H9 (cell line): ENCODE results near the gene CAPN5. TPM values are rescaled to one million over a fixed set of nuclear protein-coding genes. Genes with fewer than 3 reads are reported as not detected.
"Not testable (repeated sequence)": the region's sequence is repeated elsewhere in the genome, so short reads cannot be mapped to it uniquely, and the experiment has no call there.

Experiments
- DNase-seq: peaks from one replicate; pipeline ENCODE4 v3.0.0-alpha.2; 2017
- H2AFZ ChIP-seq: one replicate; pipeline ENCODE4 v1.6.1; 2013; ENCODE audit warnings: mild to moderate bottlenecking, low read length, control low read depth, moderate library complexity
- H2AK5ac ChIP-seq: 2 replicates; pipeline ENCODE4 v1.6.1; 2013; ENCODE audit warnings: low read length, control low read depth, mixed read lengths; ENCODE audit not compliant: insufficient read length
- H2BK120ac ChIP-seq: one replicate; pipeline ENCODE4 v1.6.1; 2013; ENCODE audit warnings: low read depth, mild to moderate bottlenecking, low read length, control low read depth, inconsistent platforms; ENCODE audit not compliant: poor library complexity, severe bottlenecking
- H2BK12ac ChIP-seq: 2 replicates; pipeline ENCODE4 v1.6.1; 2013; ENCODE audit warnings: low read length, control low read depth, mixed read lengths, low read depth; ENCODE audit not compliant: insufficient read length
- H2BK15ac ChIP-seq: 2 replicates; pipeline ENCODE4 v1.6.1; 2013; ENCODE audit warnings: low read depth, low read length, control low read depth
- H2BK20ac ChIP-seq: one replicate; pipeline ENCODE4 v1.6.1; 2013; ENCODE audit warnings: low read depth, mild to moderate bottlenecking, low read length, control low read depth, inconsistent platforms; ENCODE audit not compliant: poor library complexity, severe bottlenecking
- H2BK5ac ChIP-seq: 2 replicates; pipeline ENCODE4 v1.6.1; 2013; ENCODE audit warnings: low read length, control low read depth, mixed read lengths; ENCODE audit not compliant: insufficient read length
- H3K14ac ChIP-seq: 2 replicates; pipeline ENCODE4 v1.6.1; 2013; ENCODE audit warnings: low read length, control low read depth; ENCODE audit not compliant: insufficient read depth
- H3K18ac ChIP-seq: 2 replicates; pipeline ENCODE4 v1.6.1; 2013; ENCODE audit warnings: low read depth, mild to moderate bottlenecking, mixed read lengths, low read length, control low read depth; ENCODE audit not compliant: insufficient read length
- H3K23ac ChIP-seq: 2 replicates; pipeline ENCODE4 v1.6.1; 2013; ENCODE audit warnings: low read length, control low read depth, mixed read lengths, low read depth; ENCODE audit not compliant: insufficient read length
- H3K23me2 ChIP-seq: 2 replicates; pipeline ENCODE4 v1.6.1; 2013; ENCODE audit warnings: low read depth, mild to moderate bottlenecking, mixed read lengths, low read length, control low read depth; ENCODE audit not compliant: insufficient read length, poor library complexity, severe bottlenecking
- H3K27ac ChIP-seq: 2 replicates; pipeline ENCODE4 v1.5.1; 2013; ENCODE audit warnings: low read length, control low read depth, mixed read lengths, low read depth; ENCODE audit not compliant: insufficient read length
- H3K27me3 ChIP-seq: 2 replicates; pipeline ENCODE4 v1.6.1; 2013; ENCODE audit warnings: low read length, control low read depth, inconsistent platforms; ENCODE audit not compliant: insufficient read depth
- H3K4ac ChIP-seq: 2 replicates; pipeline ENCODE4 v1.6.1; 2013; ENCODE audit warnings: low read depth, mild to moderate bottlenecking, control low read depth, inconsistent platforms, low read length, moderate library complexity
- H3K4me1 ChIP-seq: 2 replicates; pipeline ENCODE4 v1.6.1; 2013; ENCODE audit warnings: low read length, control low read depth, inconsistent platforms; ENCODE audit not compliant: insufficient read depth
- H3K4me2 ChIP-seq: 2 replicates; pipeline ENCODE4 v1.6.1; 2013; ENCODE audit warnings: low read length, control low read depth, mixed read lengths; ENCODE audit not compliant: insufficient read length, insufficient read depth
- H3K56ac ChIP-seq: 2 replicates; pipeline ENCODE4 v1.6.1; 2013; ENCODE audit warnings: low read depth, mild to moderate bottlenecking, mixed read lengths, low read length, control low read depth; ENCODE audit not compliant: insufficient read length
- H3K79me1 ChIP-seq: 2 replicates; pipeline ENCODE4 v1.6.1; 2013; ENCODE audit warnings: low read depth, mild to moderate bottlenecking, moderate library complexity, low read length, control low read depth, inconsistent platforms; ENCODE audit not compliant: insufficient read depth, poor library complexity, severe bottlenecking
- H3K79me2 ChIP-seq: 2 replicates; pipeline ENCODE4 v1.6.1; 2013; ENCODE audit warnings: low read length, control low read depth, inconsistent platforms; ENCODE audit not compliant: insufficient read depth
- H3K9ac ChIP-seq: 2 replicates; pipeline ENCODE4 v1.6.1; 2013; ENCODE audit warnings: low read length, control low read depth, mixed read lengths; ENCODE audit not compliant: insufficient read length; ENCODE audit errors: extremely low read depth
- H3K9me3 ChIP-seq: one replicate; pipeline ENCODE4 v1.6.1; 2013; ENCODE audit warnings: low read depth, low read length, inconsistent platforms; ENCODE audit not compliant: control insufficient read depth
- H3T11ph ChIP-seq: one replicate; pipeline ENCODE4 v1.6.1; 2013; ENCODE audit warnings: mild to moderate bottlenecking, low read length, control low read depth, inconsistent platforms
- H4K20me1 ChIP-seq: one replicate; pipeline ENCODE4 v1.6.1; 2013; ENCODE audit not compliant: control insufficient read depth, insufficient read length, insufficient read depth
- H4K5ac ChIP-seq: 2 replicates; pipeline ENCODE4 v1.6.1; 2013; ENCODE audit warnings: low read depth, mild to moderate bottlenecking, mixed read lengths, low read length, control low read depth; ENCODE audit not compliant: insufficient read length
- H4K8ac ChIP-seq: replicated peaks from 2 replicates; pipeline ENCODE4 v1.6.1; 2013; ENCODE audit warnings: low read length, control low read depth, mixed read lengths, low read depth; ENCODE audit not compliant: insufficient read length
- H4K91ac ChIP-seq: 2 replicates; pipeline ENCODE4 v1.6.1; 2013; ENCODE audit warnings: low read depth, mild to moderate bottlenecking, moderate library complexity, mixed read lengths, low read length, control low read depth; ENCODE audit not compliant: insufficient read length
- H3K27ac Mint-ChIP-seq, 3 experiments: 2 replicates in 2 of 3; 3 replicates in 1 of 3; pipeline ENCODE4 v1.8.0; 2020 to 2021; ENCODE audit warnings: mixed read lengths in 3 of 3, mild to moderate bottlenecking in 1 of 3, moderate library complexity in 1 of 3
- H3K27me3 Mint-ChIP-seq: 2 replicates; pipeline ENCODE4 v1.8.0; 2021; ENCODE audit warnings: low read depth, mild to moderate bottlenecking, moderate library complexity, mixed read lengths
- H3K36me3 Mint-ChIP-seq, 3 experiments: 2 replicates in 2 of 3; 3 replicates in 1 of 3; pipeline ENCODE4 v1.8.0; 2020 to 2021; ENCODE audit warnings: low read depth in 3 of 3, mixed read lengths in 3 of 3; ENCODE audit not compliant: insufficient read depth in 1 of 3
- H3K4me1 Mint-ChIP-seq, 2 experiments: 2 replicates each; pipeline ENCODE4 v1.8.0; 2020; ENCODE audit warnings: mixed read lengths in 2 of 2
- H3K4me3 Mint-ChIP-seq, 2 experiments: 2 replicates in 1 of 2; 3 replicates in 1 of 2; pipeline ENCODE4 v1.8.0; 2020 to 2021; ENCODE audit warnings: mild to moderate bottlenecking in 2 of 2, mixed read lengths in 2 of 2, moderate library complexity in 1 of 2
- H3K9me3 Mint-ChIP-seq, 2 experiments: 2 replicates in 1 of 2; 3 replicates in 1 of 2; pipeline ENCODE4 v1.8.0; 2020; ENCODE audit warnings: mild to moderate bottlenecking in 2 of 2, mixed read lengths in 2 of 2, moderate library complexity in 1 of 2
- CTCF ChIP-seq: fragments of 200-600 bp; sonication (generic); conservative IDR thresholded peaks from 3 replicates; pipeline ENCODE4 v1.8.0; 2021; ENCODE audit warnings: antibody characterized with exemption, mild to moderate bottlenecking
- WGBS: extraction: QIAGEN DNeasy Blood & Tissue Kit; methylation state at CpG from one replicate; pipeline ENCODE4 v1.1.7; 2013; ENCODE audit warnings: missing lambda C conversion rate, low lambda C conversion rate, mixed read lengths; ENCODE audit not compliant: insufficient read length; ENCODE audit errors: extremely low coverage; 5-methylcytosine and 5-hydroxymethylcytosine counted together
- total RNA-seq: library from RNA; stranded (reverse); gene quantifications from 2 replicates; pipeline ENCODE4 v1.2.1, GENCODE V29; 2021

Gene CAPN5
- total RNA-seq, 1 experiment from 2014 or later = 16.7 TPM

- DNase-seq = no peak
- Histone ChIP-seq H3K4me1 (no peaks in the 10 kb centered on the region), H2BK12ac (no peak overlapping the region), H3K23me2 (no peaks in the 10 kb centered on the region), H3K4ac (no peak overlapping the region), H3K4me2 (no peak overlapping the region), H3K9me3 (no peaks in the 10 kb centered on the region), H3K9ac (no peak overlapping the region), H3K27me3 (no peaks in the 10 kb centered on the region), H3K79me2 (no peaks in the 10 kb centered on the region), H2AFZ (no peak overlapping the region), H4K91ac (no peak overlapping the region), H2BK15ac (no peak overlapping the region), H4K20me1 (no peaks in the 10 kb centered on the region), H2BK20ac (no peak overlapping the region), H3K27ac (no peak overlapping the region), H3T11ph (no peak overlapping the region), H3K56ac (no peak overlapping the region), H3K14ac (no peak overlapping the region), H3K79me1 (no peaks in the 10 kb centered on the region), H2AK5ac (no peak overlapping the region), H4K8ac (no peak overlapping the region), H4K5ac (no peak overlapping the region), H2BK120ac (no peak overlapping the region), H3K23ac (no peak overlapping the region), H3K18ac (no peak overlapping the region), H2BK5ac (no peak overlapping the region)
- no peaks in the 10 kb centered on the region; a peak in 2 of 7 replicates for H3K36me3 Mint-ChIP-seq
- TF ChIP-seq CTCF = no peak
- peaks cover 12% of the 10 kb centered on the region for H3K27me3 Mint-ChIP-seq
- WGBS = no CpG with 5 or more reads among the region's 4 CpGs
- H3K4me1 Mint-ChIP-seq = peaks cover 6 to 9% of the 10 kb centered on the region in 2 experiments
- H3K4me3 Mint-ChIP-seq = no peak overlapping the region
- H3K9me3 Mint-ChIP-seq = peaks cover 6 to 16% of the 10 kb centered on the region in 2 experiments; a peak in 4 of 5 replicates
- H3K27ac Mint-ChIP-seq = no peak overlapping the region
Measured at GRCh38 chr11:77060234-77060633, 6.5 kb upstream of the CAPN5 start.

GRCh38 chr11:77061258-77061657 lies 5.5 kb upstream of the CAPN5 start:
- H3K36me3 Mint-ChIP-seq, H4K5ac ChIP-seq, H3K9ac ChIP-seq, H3K18ac ChIP-seq, H3K9me3 ChIP-seq, H4K91ac ChIP-seq, H2BK20ac ChIP-seq, H2AK5ac ChIP-seq, H3K4me2 ChIP-seq, H3K4me1 ChIP-seq, H3K14ac ChIP-seq, H2BK5ac ChIP-seq, H3K79me1 ChIP-seq, H2BK12ac ChIP-seq, H2BK120ac ChIP-seq, H3K4me3 Mint-ChIP-seq, H2BK15ac ChIP-seq, H3K27me3 ChIP-seq, H4K20me1 ChIP-seq, H2AFZ ChIP-seq, H4K8ac ChIP-seq, H3K56ac ChIP-seq, H3K23ac ChIP-seq, H3T11ph ChIP-seq, H3K23me2 ChIP-seq, H3K27ac ChIP-seq, H3K79me2 ChIP-seq, DNase-seq, H3K4ac ChIP-seq, H3K27ac Mint-ChIP-seq: not testable (repeated sequence)
- WGBS = no CpG with 5 or more reads among the region's 4 CpGs
- peaks cover 13% of the 10 kb centered on the region for H3K27me3 Mint-ChIP-seq
- H3K4me1 Mint-ChIP-seq = peaks cover 8 to 14% of the 10 kb centered on the region in 2 experiments
- H3K9me3 Mint-ChIP-seq = peaks cover 6 to 11% of the 10 kb centered on the region in 2 experiments; a peak in 3 of 5 replicates
